NCI-H460 (cell line): ENCODE data around the gene POP7. TPM values are rescaled to one million over a fixed set of nuclear protein-coding genes. Genes with fewer than 3 reads are reported as not detected.
"Not testable (repeated sequence)": the region's sequence is repeated elsewhere in the genome, so short reads cannot be mapped to it uniquely, and the experiment has no call there.

ENCODE experiments used
- DNase-seq: peaks from one replicate; pipeline ENCODE4 v3.0.0-alpha.2; 2016; ENCODE audit warnings: low read depth; ENCODE audit errors: extremely low read depth
- polyA plus RNA-seq: library from polyadenylated mRNA; depleted of rRNA; stranded (reverse); fragments of >200 nt; gene quantifications from 2 replicates; pipeline ENCODE4 v1.2.3, GENCODE V29; 2014; cell fraction: nucleus; rRNA removed
- total RNA-seq: library from RNA; depleted of rRNA; stranded (reverse); fragments of >200 nt; shearing (Covaris generic); gene quantifications from 2 replicates; pipeline ENCODE4 v1.2.3, GENCODE V29; 2014; rRNA removed

Gene POP7
- 45.7 and 50.1 TPM in 2 replicates for total RNA-seq
- polyA plus RNA-seq = 75.2 and 76.6 TPM in 2 replicates

- DNase-seq = peak; percentile 98
Observed at GRCh38 chr7:100705753-100706671, at the start of gene POP7. POP7 (plus strand) TSS chr7:100706121; CDS start chr7:100706831, 710 bp downstream.

- not testable (repeated sequence) for DNase-seq
Observed at GRCh38 chr7:100662194-100662776, 43.6 kb upstream of the POP7 start.

DNA sequence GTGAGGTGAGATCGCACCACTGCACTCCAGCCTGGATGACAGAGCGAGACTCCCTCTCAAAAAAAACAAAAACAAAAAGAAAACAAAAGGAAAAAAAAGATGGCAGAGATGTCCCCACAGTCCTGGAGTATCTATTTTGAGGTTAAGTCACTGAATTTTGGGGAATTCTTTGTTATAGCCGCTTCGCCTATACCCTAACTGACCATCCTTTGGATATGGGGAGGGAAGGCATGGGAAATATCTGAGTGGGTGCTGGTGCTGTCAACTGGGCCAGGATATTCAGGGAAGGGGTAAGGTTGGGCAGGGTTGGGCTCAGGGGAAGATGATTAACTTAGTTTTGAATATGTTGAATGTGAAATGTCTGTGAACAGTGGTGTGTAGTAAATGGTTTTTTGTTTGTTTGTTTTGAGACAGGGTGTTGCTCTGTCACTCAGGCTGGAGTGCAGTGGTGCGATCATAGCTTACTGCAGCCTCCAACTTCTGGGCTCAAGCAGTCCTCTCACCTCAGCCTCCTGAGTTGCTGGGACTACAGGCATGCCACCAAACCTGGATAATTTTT is 40.7 kb upstream of the POP7 start:
- no peak for DNase-seq

GRCh38 chr7:100667331-100668068 is 38.4 kb upstream of the POP7 start:
- no peak for DNase-seq

GRCh38 chr7:100668069-100668449 is 37.9 kb upstream of the POP7 start:
- DNase-seq = no peak

GRCh38 chr7:100669106-100669505 is 36.8 kb upstream of the POP7 start:
- DNase-seq = not testable (repeated sequence)

DNA sequence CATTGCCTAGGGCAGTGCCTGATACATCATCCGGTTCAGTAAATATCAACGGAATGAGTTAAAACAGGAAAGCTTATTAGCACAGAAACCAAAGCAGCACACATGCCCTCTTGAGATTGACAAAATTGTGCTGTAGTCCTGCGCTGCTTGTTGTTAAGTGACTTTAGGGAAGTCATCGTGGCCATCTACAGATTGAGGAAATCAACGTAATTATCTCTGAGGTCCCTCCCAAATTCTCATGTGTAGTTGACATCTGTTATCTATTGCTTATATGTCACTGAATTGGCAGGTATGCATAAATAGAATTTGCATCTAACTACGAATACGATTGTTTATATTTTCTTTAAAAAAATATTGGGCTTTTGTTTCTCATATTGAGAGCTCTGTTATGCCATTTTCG is 35.8 kb upstream of the POP7 start:
- no peak for DNase-seq

DNA sequence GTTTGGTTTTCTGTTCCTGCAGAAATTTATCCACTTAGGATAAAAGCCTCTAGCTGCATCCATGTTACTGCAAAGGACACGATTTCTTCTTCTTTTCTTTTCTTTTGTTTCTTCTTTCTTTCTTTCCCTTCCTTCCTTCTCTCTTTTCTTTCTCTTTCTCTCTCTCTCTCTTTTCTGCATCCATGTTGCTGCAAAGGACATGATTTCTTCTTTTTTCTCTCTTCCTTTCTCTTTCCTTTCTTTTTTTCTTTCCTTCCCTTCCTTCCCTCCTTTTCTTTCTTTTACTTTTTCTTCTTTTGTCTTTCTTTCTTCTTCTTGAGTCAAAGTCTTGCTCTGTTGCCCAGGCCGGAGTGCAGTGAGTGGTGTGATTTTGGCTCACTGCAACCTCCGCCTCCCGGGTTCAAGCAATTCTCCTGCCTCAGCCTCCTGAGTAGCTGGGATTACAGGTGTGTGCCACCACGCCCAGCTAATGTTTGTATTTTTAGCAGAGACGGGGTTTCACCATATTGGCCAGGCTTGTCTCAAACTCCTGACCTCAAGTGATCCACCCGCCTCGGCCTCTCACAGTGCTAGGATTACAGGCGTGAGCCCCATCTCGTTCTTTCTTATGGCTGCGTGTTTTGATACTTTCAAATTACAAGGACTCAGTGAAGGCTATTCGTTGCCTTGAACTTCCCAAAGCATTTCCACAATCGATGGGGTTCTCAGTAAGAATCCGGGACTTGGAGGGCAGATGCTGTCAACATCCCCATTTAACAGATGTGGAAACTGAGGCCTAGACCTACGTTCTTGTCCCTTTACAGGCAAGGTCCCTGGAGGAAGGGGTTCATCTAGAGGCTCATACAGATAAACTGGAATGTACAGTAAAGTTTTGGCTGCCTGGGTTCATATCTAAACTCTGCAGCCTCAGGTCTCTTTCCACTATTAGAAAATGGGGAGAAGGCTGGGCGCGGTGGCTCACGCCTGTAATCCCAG is 34.3 kb upstream of the POP7 start:
- no peak for DNase-seq

DNA sequence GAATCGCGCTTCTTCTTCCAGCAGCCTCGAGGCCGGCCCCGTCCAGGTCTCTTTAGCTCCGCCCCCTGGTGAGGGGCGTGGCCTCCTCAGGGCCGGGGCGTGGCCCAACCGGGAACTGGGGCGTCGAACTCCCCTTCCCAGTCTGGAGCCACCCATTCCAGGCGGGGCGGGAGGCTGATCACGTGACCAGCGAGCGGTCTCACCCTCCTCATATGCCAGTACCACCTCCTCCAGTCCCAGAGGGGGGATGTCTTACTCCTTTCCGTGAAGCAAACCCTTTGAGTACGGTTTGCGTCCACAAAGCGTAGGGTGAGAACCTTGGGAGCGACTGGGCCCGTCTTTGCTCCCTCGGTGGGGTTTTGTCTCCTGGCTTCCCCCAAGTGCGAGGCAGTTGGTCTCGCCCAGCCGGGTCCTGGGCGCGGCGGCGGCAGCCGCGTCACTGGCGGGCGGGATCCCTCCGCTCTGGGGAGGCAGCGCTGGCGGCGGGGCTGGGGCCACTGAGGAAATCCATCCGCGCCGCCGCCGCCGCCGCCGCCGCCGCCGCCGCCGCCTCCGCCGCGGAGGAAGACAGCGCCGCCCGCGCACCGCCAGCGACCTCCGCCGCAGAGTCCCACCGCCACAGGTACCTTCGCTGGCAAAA is 32.5 kb upstream of the POP7 start, which contains the start of gene GNB2:
GNB2 (plus strand) TSS at position 439 of the 640 bp plus-strand sequence. CDS start 2,526 bp downstream, outside the sequence.
- peak; percentile 99 for DNase-seq

DNA sequence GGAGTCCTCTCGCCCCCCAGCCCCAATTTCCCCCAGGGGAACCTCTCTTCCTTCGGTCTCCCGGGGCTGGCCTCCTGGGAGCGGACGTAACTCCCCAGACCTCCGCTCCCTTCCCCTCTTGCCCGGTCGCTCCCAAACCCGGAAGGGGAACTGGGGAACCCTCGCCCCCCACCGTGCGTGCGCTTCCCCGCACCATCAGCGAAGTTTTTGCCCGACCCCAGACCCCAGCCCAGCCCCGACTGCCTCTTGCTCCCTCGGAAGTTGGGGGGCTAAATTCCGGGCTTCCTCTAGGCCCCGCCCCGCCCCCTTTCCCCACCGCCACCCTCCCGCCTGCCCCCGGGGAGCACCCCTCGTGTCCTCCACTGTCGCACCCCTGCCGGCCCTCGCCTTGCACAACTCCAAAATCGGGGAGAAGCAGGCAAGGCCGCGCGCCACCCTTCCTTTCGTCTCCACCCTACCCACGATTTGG is 31.9 kb upstream of the POP7 start:
- no peak for DNase-seq

- DNase-seq = no peak
Observed at GRCh38 chr7:100674411-100675104, 31.4 kb upstream of the POP7 start.

DNA sequence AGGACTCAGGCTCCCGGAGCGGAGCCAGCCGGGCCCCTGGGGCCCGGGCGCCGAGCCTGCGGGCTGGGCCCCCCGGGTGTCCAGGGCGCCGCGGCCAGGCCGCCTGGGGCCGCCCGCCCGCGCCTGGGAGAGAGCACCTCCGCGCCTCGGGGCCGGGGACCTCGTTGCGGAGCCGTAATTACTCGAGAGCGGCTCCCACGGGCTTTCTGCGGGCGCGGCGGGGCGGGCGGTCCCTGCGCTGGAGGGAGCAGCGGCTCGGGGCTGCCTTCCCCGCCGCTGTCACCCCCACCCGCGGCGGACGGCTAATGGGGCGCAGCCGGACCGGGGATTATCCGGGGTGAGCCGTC is 30.8 kb upstream of the POP7 start:
- DNase-seq = no peak

DNA sequence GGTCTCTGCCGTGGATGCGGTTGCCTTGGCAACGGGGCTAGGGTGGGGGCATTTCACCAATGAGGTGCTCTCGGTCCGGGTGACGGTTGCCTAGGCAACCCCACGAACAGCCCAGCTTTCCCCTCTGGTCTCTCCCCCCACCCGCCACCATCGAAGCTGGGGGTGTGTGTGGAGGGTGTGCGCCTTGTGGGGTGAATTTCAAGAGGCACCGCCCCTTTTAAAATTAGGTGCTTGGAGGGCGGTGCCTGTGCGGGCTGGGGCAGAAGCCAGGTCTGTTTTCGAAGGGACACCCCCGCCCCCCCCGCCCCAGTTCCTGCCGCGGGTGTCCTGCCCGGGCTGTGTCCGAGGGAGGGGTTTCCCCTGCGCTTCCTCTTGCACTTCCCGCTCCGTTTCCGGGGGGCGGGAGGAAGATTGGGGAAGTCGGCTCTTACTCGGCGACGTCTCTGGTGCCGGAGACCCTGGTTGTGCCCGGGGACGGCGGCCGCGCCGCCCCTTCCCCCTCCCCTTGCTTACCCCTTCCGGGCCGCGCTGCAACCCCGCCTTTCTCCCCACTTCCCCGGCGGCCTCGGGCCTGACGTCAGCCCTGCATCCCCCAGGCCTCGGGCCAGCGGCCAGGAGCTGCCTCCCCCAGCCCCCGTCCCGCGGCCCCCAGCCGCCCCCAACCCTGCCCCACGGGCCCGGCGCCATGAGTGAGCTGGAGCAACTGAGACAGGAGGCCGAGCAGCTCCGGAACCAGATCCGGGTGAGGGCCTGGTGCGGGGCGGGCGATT is 30.2 kb upstream of the POP7 start:
- DNase-seq = no peak

- no peak for DNase-seq
Observed at GRCh38 chr7:100676501-100677306, 29.2 kb upstream of the POP7 start.

GRCh38 chr7:100677308-100678267 is 28.3 kb upstream of the POP7 start:
- no peak for DNase-seq
